T-helper 17 cell (primary cell): ENCODE results near the gene SMURF1. TPM values are rescaled to one million over a fixed set of nuclear protein-coding genes. Genes with fewer than 3 reads are reported as not detected.
A peak's percentile ranks its signal among the peaks of the same experiment; 100 is the strongest.

Experiments
- ATAC-seq: fragments of 150-1000 bp; cut with Tn5 transposase; 2 replicates; pipeline ENCODE4 v1.10.0; 2021; ENCODE audit warnings: mild to moderate bottlenecking, moderate library complexity
- DNase-seq, 3 donors: peaks; one replicate each; pipeline versions ENCODE4 v3.0.0 to v3.0.0-alpha.2; 2020 to 2021
- H3K9me3 ChIP-seq: one replicate; pipeline ENCODE4 v1.7.0; 2013; ENCODE audit warnings: low read length, mild to moderate bottlenecking; ENCODE audit not compliant: control insufficient read depth, poor library complexity, severe bottlenecking
- H3K27ac Mint-ChIP-seq: one replicate; pipeline ENCODE4 v1.8.0; 2022; ENCODE audit warnings: mild to moderate bottlenecking, moderate library complexity, mixed read lengths
- H3K27me3 Mint-ChIP-seq: one replicate; pipeline ENCODE4 v1.8.0; 2022; ENCODE audit warnings: mixed read lengths
- H3K36me3 Mint-ChIP-seq: one replicate; pipeline ENCODE4 v1.8.0; 2022; ENCODE audit warnings: low read depth, mixed read lengths
- H3K4me1 Mint-ChIP-seq: one replicate; pipeline ENCODE4 v1.8.0; 2022; ENCODE audit warnings: mild to moderate bottlenecking, mixed read lengths
- H3K4me3 Mint-ChIP-seq: one replicate; pipeline ENCODE4 v1.8.0; 2022; ENCODE audit warnings: mild to moderate bottlenecking, moderate library complexity, mixed read lengths
- total RNA-seq, 4 donors: library from RNA in 2 of 4; stranded (reverse) in 2 of 4; gene quantifications; one replicate each; pipeline ENCODE4 v1.2.3 and lab custom pipeline; 2022 to 2026

SMURF1 gene
- total RNA-seq, 2 donors from 2014 or later, result 30.8 to 39.8 TPM

DNA sequence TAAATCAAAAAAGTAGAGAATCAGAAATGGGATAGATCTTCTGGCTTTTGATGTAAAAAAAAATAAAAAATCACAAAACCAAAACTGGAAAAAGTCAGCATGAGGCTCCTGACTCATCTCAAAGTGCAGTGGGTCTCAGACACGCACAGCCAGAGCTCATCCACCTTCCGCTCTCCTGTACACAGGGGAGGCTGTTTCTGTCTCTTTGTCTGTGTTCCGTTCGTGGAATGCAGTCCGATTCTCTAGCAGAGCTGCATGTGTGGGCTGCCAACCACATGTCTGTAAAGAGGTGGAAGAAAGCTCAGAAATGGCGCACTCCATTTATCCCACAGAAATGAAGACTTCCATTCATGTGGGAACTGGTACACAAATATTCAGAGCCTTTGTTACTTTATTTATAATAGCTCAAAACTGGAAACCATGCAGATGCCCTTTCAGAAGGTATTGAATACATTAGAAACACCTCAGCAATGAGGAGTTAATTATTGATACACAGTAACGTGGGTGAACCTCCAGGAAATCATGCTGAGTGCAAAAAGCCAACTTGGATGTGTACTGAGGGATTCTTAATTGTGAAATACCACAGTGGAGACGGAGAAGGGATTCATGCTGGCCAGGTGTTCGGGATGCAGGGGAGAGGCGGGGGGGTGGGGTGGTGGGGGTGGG lies 142.3 kb downstream of the SMURF1 start:
- no peak overlapping the region for H3K4me3 Mint-ChIP-seq
- ATAC-seq, result no peak
- H3K27ac Mint-ChIP-seq, result peak overlapping the region; percentile 87
- no peaks in the 10 kb centered on the region for H3K27me3 Mint-ChIP-seq
- no peak for DNase-seq
- peaks cover 10% of the 10 kb centered on the region for H3K36me3 Mint-ChIP-seq
- H3K9me3 ChIP-seq, result no peaks in the 10 kb centered on the region
- H3K4me1 Mint-ChIP-seq, result peaks cover 3% of the 10 kb centered on the region

DNA sequence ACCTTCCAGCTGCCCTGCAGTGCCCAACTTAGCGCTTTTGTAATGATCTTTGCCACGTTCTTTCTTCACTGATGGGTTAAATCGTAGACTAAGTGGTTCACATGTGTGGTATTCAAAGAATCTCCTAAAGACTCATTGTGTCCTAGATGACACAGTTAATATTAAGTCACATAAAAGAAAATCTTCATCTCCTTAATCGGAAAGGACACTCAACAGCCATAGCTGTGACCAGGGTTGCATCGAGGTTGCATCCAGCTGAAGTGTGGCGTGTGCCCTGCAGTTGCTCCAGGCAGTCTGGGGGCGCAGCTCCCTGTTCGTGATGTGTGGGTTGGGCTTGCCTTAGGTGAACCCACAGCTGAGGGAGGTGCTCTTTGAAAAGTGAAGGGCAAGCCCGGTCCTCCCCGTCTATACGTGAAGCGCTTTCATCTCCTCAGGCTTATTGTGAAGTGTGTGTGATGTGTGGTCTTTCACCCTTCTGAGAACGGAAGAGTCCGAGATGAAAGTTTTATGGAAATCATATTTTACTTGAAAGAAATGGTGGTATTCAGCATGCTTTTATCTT lies 142.9 kb downstream of the SMURF1 start:
- no peak for ATAC-seq
- no peak overlapping the region for H3K4me3 Mint-ChIP-seq
- peaks cover 5% of the 10 kb centered on the region for H3K4me1 Mint-ChIP-seq
- H3K9me3 ChIP-seq, result no peaks in the 10 kb centered on the region
- peak overlapping the region; percentile 87 for H3K27ac Mint-ChIP-seq
- H3K27me3 Mint-ChIP-seq, result no peaks in the 10 kb centered on the region
- peaks cover 13% of the 10 kb centered on the region for H3K36me3 Mint-ChIP-seq
- DNase-seq, result no peak

DNA sequence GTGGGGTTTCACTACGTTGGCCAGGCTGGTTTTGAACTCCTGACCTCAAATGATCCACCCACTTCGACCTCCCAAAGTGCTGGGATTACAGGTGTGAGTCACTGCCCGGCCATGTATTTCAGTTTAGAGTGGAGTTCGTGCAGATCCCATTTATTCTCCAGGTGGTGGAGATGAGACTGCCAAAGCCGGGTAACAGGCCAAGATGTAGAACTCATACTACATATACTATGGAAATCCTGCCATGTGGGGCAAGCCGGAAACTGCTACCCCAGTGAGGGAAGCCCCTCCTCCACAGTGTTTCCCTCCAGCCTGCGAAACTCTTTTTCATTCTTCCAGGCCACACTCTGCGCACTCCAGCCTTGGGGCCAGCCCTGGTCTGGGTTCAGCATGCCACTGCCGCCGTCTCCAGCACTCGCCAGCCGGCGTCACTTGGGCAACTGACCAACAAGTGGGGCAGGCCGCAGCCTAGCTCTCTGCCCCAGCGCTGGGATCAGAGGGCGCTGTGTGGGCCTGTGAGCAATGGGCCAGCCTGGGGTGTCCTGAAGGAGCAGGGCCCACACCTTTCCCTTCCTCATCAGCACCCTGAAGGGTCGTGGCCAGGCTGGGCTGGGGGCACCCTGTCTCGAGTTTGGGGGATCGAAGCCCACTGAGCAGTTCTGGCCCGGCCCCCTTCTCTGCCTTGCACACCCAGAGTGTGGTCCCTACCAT lies 143.6 kb downstream of the SMURF1 start:
- no peak overlapping the region for H3K4me3 Mint-ChIP-seq
- DNase-seq, result no peak
- peak overlapping the region; percentile 87 for H3K27ac Mint-ChIP-seq
- H3K36me3 Mint-ChIP-seq, result peaks cover 19% of the 10 kb centered on the region
- H3K9me3 ChIP-seq, result no peaks in the 10 kb centered on the region
- ATAC-seq, result no peak
- H3K4me1 Mint-ChIP-seq, result peaks cover 9% of the 10 kb centered on the region
- H3K27me3 Mint-ChIP-seq, result no peaks in the 10 kb centered on the region

DNA sequence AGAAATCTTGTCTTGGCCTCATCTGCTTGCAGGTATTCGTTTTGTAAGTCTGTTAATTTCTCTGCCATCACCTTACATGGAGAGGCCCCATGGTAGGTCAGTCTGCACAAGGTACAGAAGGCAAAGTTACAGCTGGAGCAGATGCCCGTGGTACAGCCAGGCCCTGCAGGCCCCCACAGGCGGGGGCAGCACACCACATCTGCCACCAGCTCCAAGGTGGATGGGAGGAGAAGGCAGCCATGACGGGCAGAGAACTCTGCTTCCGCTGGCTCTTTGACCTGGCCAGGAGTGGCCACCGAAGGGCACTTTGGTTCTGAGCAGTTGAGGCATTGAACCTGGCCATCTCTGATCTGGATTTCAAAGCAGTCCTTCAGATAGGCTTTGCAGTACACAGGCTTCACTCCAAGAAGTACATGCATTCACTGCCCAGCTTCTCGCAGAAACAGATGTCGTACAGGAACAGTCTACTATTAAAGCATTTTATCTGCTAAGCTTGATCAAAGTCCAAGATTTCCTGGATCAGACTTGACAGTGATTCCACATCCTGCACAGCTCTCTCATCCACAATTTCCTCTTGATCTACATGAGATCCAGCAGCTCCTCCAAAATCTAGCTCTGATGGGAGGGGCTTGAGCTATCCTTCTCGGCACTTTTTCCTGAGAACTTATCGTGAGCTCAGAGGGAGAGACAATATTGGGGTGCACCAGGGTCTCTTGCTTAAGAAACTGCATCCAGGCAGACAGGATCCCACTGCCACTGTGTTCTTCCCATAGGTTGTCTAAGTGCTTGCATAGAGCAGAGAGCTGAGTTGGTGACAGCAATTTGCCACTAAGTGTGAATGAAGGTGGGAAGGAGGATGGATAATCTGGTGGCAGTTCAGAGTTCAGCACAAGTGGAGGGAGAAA lies 144.8 kb downstream of the SMURF1 start:
- H3K4me1 Mint-ChIP-seq, result peaks cover 9% of the 10 kb centered on the region
- H3K36me3 Mint-ChIP-seq, result peaks cover 16% of the 10 kb centered on the region
- no peaks in the 10 kb centered on the region for H3K27me3 Mint-ChIP-seq
- ATAC-seq (no peak), DNase-seq (no peak)
- no peaks in the 10 kb centered on the region for H3K9me3 ChIP-seq
- peak overlapping the region; percentile 68 for H3K27ac Mint-ChIP-seq
- H3K4me3 Mint-ChIP-seq, result no peak overlapping the region

DNA sequence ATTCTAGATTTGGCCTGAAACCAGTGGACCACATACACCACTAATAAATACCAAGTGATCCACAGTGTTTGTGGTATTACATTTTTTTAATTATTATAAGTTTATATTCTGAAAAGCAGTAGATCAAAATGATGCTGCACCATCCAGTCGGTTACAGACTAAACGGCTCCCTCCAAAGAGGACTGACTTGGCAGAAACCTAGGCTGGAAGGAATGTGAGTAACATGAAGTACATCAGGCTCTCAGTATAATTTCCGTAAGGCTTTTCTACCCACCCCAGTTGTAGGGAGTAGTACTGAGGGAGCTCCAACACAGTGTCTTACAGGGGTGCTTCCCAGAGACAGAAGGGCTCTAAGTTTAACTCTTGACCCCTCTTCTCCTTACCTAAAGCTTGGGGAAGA lies 146.1 kb downstream of the SMURF1 start:
- Mint-ChIP-seq H3K27me3 (no peaks in the 10 kb centered on the region), H3K27ac (no peak overlapping the region), H3K4me1 (peaks cover 9% of the 10 kb centered on the region), H3K36me3 (peaks cover 16% of the 10 kb centered on the region), H3K4me3 (no peak overlapping the region)
- DNase-seq, result no peak
- no peaks in the 10 kb centered on the region for H3K9me3 ChIP-seq
- no peak for ATAC-seq

DNA sequence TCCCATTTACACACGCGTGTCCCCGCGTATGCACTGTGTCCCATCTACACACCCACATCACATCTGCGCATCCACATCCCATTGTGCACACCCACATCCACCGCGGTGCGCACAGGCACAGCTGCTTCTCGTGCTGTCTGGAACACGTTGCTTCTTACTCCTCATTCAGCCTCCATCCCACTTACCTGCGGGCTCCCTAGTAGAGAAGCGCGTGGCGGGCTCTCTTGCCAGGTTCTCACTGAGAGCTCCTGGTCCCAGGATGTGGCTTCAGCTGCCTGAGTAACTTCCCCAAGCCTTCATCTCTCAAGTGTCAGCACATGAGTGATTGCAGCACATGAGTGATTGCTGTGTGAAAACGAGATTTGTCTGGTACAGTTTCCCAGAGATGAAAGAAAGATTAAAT lies 147.8 kb downstream of the SMURF1 start:
- Mint-ChIP-seq H3K36me3 (peaks cover 17% of the 10 kb centered on the region), H3K4me1 (peaks cover 9% of the 10 kb centered on the region), H3K27ac (peak overlapping the region; percentile 34), H3K27me3 (no peaks in the 10 kb centered on the region), H3K4me3 (no peak overlapping the region)
- DNase-seq, result no peak
- H3K9me3 ChIP-seq, result no peaks in the 10 kb centered on the region
- ATAC-seq, result no peak

DNA sequence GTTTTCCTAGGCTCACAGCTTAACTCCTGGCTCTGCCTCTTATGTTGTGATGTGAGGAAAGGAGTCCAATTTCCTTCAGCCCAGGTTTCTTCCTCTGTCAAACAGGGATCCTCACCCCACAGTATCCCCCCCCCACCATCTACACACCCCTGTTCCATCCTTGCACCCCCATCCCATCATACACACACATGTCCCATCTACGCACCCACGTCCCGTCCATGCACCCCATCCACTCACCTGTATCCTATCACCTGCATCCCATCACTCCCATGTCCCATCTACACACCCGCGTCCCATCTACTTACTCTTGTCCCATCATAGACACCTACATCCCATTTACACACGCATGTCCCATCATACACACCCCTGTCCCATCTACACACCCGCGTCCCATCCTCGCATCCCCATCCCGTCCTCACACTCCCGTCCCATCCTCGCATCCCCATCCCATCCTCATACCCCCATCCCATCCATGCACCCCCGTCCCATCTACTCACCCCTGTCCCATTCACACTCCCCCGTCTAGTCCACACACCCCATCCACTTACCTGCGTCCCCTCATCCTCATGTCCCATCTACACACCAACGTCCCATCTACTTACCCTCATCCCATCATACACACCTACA lies 148.3 kb downstream of the SMURF1 start:
- Mint-ChIP-seq H3K4me1 (peaks cover 6% of the 10 kb centered on the region), H3K27ac (peak overlapping the region; percentile 34), H3K4me3 (peak overlapping the region; percentile 64), H3K27me3 (no peaks in the 10 kb centered on the region), H3K36me3 (peaks cover 15% of the 10 kb centered on the region)
- ATAC-seq (no peak), DNase-seq (no peak)
- no peaks in the 10 kb centered on the region for H3K9me3 ChIP-seq

DNA sequence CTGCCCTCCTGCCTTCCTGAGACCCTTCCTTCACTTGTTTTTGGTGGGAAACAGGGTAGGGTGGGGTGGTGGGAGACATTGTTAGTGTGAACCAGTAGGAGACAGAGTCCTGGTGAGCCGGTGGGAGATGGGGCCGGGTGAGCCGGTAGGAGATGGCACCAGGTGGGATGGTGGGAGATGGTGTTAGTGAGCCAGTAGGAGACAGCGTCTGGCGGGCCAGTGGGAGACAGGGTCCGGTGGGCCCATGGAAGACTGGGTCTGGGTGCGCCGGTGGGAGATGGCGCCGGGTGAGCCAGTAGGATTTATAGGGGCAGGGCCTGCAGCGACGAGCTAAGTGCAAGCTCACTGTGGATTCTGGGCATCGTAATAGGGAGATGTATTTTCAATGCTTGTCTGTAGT lies 148.8 kb downstream of the SMURF1 start:
- no peak overlapping the region for H3K27ac Mint-ChIP-seq
- H3K27me3 Mint-ChIP-seq, result no peaks in the 10 kb centered on the region
- no peak overlapping the region for H3K4me3 Mint-ChIP-seq
- H3K4me1 Mint-ChIP-seq, result peaks cover 5% of the 10 kb centered on the region
- ATAC-seq (no peak), DNase-seq (no peak)
- H3K36me3 Mint-ChIP-seq, result peaks cover 15% of the 10 kb centered on the region
- no peaks in the 10 kb centered on the region for H3K9me3 ChIP-seq

DNA sequence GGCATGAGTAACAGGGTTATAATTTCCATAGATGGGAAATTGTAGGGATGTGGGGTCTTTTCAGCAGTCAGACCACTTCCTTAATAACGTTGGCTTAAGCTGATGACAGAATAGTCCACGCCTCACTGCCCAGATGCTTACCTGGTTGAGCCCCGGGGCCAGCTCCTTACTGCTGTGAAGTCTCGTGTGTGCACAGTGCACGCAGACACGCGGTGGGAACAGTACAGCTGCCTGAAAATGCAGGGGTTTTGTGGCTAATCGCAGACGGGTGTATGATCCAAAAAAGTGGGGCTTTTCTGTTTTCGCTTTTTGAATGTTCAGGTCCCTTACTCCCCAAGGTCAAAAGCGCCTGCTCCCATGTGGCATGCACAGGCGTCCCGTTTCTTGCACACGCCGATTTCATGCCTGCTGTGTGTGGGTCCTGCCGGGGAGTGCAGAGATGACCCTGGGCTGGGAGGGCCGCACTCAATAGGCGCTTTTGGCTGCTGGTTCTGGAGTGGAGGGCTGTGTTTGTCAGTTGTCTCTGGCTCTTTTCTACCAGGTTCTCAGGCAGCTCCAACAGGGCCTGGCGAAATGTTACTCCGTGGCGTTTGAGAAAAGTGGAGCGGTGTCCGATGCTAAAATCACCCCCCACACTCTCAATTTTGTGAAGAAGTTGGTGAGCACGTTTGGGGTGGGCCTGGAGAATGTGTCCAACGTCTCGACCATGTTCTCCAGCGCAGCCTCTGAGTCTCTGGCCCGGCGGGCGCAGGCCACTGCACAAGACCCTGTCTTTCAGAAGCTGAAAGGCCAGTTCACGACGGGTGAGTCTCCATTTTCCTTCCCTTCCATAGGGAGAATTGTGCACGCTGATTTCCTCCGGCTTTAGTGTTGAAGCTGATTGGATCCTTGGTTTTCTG lies 149.6 kb downstream of the SMURF1 start:
- Mint-ChIP-seq H3K36me3 (peaks cover 15% of the 10 kb centered on the region), H3K27me3 (no peaks in the 10 kb centered on the region), H3K27ac (no peak overlapping the region), H3K4me1 (peaks cover 5% of the 10 kb centered on the region), H3K4me3 (no peak overlapping the region)
- DNase-seq (no peak), ATAC-seq (no peak)
- no peaks in the 10 kb centered on the region for H3K9me3 ChIP-seq

DNA sequence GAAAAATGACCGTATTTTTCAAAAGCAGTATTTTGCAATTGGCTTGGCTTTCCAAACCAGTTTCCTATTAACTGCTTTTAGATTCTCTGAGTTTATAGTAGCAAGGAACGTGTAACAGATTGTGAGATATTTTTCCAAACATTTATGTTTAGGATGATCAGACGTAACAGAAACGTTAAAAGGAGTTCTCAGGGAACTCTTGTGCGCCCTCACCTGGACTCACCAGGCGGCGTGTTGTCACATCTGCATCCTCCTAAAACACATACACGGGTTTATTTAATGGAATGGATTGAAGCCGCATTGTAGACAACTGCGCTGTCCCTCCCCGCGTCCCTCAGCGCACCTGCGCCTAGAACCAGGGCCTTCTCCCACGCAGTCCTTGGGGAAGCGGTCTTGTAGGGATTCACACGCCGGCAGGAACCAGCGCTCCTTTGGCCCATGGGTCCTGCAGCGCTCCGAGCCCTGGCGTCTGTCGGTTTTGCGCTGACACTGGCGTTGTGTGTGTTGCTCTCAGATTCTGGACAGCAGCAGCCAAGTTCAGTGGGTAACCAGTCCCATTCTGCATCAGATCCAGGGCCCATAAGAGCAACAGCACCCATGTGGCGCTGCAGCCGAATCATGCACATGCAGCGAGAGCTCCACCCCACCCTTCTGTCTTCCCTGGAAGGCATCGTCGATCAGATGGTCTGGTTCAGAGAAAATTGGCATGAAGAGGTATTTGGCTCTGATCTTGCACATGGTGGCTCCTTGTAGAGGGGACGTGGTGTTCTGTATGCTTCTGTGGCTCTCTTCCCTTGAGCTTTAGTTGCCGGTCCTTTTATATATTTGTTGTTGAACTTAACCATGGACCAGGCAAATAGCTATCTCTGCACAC lies 150.6 kb downstream of the SMURF1 start:
- H3K9me3 ChIP-seq, result no peaks in the 10 kb centered on the region
- peaks cover 13% of the 10 kb centered on the region for H3K36me3 Mint-ChIP-seq
- H3K4me3 Mint-ChIP-seq, result no peak overlapping the region
- no peaks in the 10 kb centered on the region for H3K27me3 Mint-ChIP-seq
- H3K4me1 Mint-ChIP-seq, result peaks cover 5% of the 10 kb centered on the region
- H3K27ac Mint-ChIP-seq, result no peak overlapping the region
- ATAC-seq, result no peak
- DNase-seq, result no peak

DNA sequence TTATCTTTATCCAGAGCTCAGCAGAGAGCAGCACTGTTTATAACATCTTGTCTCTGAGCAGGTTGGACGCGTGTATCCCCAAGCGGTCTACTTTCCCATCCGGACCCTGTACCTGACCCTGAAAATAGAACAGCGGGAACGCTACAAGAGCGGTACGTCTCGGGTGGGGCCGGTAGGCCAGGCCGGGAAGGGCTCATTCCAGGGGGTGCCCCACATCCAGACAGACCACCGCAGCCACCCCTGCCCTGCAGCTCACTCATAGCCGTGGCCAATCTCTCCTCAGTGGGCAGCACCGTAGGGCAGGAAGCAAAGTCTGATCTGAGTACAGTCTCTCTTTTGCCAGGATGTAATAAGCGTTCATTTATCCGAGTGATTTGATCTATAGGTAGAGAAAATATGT lies 151.8 kb downstream of the SMURF1 start:
- H3K36me3 Mint-ChIP-seq, result peaks cover 18% of the 10 kb centered on the region
- H3K4me3 Mint-ChIP-seq, result no peak overlapping the region
- ATAC-seq, result no peak

More for the DNA sequence above, 151.8 kb downstream of the SMURF1 start:
- no peaks in the 10 kb centered on the region for H3K27me3 Mint-ChIP-seq
- peaks cover 8% of the 10 kb centered on the region for H3K4me1 Mint-ChIP-seq
- no peaks in the 10 kb centered on the region for H3K9me3 ChIP-seq
- no peak for DNase-seq
- H3K27ac Mint-ChIP-seq, result no peak overlapping the region
